GM13976 (cell line): Measurements from ENCODE around the gene PNMA3.
"Not testable (repeated sequence)": the region's sequence is repeated elsewhere in the genome, so short reads cannot be mapped to it uniquely, and the experiment has no call there.

Experiments
- DNase-seq: peaks from one replicate; pipeline ENCODE4 v3.0.0; 2012; ENCODE audit warnings: low spot score
- CTCF ChIP-seq: IDR thresholded peaks from 2 replicates; pipeline ENCODE4 v1.5.1; 2012; ENCODE audit warnings: borderline replicate concordance, mild to moderate bottlenecking; ENCODE audit not compliant: insufficient read depth; ENCODE audit errors: extremely low read depth, missing control alignments, control extremely low read depth
- in situ Hi-C: fragments of 300-500 bp; cut with MboI; formaldehyde crosslinking; loops from one replicate; pipeline ENCODE4 v1.12.0; 2022; ENCODE audit warnings: low sequenced_read_pairs, mixed read lengths, inconsistent platforms; ENCODE audit not compliant: unreplicated experiment

The PNMA3 gene

GRCh38 chrX:153074935-153075334, 18.7 kb downstream of the PNMA3 start:
- no peak for TF ChIP-seq CTCF
- no peak for DNase-seq
- in situ Hi-C loops, result no loop called here

- in situ Hi-C loops, result no loop called here
Observed at GRCh38 chrX:153075366-153075765, 19.1 kb downstream of the PNMA3 start.

GRCh38 chrX:153077437-153078135, 21.3 kb downstream of the PNMA3 start:
- in situ Hi-C loops, DNase-seq: not testable (repeated sequence)

More at GRCh38 chrX:153075366-153075765, 19.1 kb downstream of the PNMA3 start:
- DNase-seq, result no peak
- TF ChIP-seq CTCF, result no peak

- DNase-seq, in situ Hi-C loops: not testable (repeated sequence)
Observed at GRCh38 chrX:153083238-153083923, 27.1 kb downstream of the PNMA3 start.

GRCh38 chrX:153102418-153102817, 46.1 kb downstream of the PNMA3 start:
- TF ChIP-seq CTCF, result no peak
- DNase-seq, result no peak
- in situ Hi-C loops, result no loop called here

GRCh38 chrX:153104959-153105358, 48.7 kb downstream of the PNMA3 start:
- DNase-seq, in situ Hi-C loops: not testable (repeated sequence)

GRCh38 chrX:153106092-153106801, 50.0 kb downstream of the PNMA3 start:
- in situ Hi-C loops, DNase-seq: not testable (repeated sequence)
